NCI-H748 (cell line): ENCODE data around the gene LYRM2.
A peak's percentile ranks its signal among the peaks of the same experiment; 100 is the strongest.

Experiments used
- DNase-seq: peaks from one replicate; lab custom pipeline; 2025; ENCODE audit not compliant: unreplicated experiment; lab: John Stamatoyannopoulos, UW

Gene LYRM2

GRCh38 chr6:89562093-89562973 is 76.2 kb downstream of the LYRM2 start:
- DNase-seq = no peak

- DNase-seq = no peak
These were observed 79.1 kb downstream of the LYRM2 start for GRCh38 chr6:89559487-89559886.

GRCh38 chr6:89555806-89556205 is 82.7 kb downstream of the LYRM2 start:
- DNase-seq = peak; percentile 90

DNA sequence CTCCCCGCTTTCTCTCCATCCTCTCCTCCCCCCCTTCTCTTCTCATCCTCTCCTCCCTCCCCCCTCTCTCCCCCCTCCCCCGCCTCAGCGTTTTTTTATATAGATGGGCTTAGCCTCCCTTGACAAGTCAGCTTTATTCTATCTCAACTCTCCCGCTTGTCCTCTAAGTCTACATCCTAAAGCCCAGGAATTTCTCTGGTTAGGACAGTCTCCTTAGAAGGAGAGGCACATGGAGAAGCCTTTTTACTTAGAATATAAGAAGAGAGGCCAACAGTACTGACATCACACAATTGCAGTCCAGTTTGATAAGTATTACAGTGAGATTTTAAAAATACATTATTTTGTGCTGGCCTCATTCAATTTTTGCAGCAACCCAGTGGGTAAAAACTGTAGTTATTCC is 83.5 kb downstream of the LYRM2 start:
- no peak for DNase-seq

DNA sequence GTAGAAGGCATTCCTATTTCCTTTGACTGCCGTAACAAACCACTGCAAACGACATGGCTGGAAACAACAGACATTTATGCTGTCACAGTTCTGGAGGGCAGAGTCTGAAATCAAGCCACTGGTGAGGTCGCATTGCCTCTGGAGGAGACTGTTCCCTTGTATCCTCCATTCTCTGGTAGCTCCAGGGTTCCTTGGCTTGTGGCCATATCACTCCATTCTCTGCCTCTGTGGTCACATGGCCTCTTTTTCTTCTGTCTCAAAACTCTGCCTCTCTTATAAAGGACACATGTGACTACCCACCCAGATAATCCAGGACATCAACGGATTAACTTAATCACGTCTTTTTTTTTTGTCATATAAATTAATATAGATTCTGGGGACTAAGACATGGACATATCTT is 84.4 kb downstream of the LYRM2 start:
- DNase-seq = peak; percentile 10

DNA sequence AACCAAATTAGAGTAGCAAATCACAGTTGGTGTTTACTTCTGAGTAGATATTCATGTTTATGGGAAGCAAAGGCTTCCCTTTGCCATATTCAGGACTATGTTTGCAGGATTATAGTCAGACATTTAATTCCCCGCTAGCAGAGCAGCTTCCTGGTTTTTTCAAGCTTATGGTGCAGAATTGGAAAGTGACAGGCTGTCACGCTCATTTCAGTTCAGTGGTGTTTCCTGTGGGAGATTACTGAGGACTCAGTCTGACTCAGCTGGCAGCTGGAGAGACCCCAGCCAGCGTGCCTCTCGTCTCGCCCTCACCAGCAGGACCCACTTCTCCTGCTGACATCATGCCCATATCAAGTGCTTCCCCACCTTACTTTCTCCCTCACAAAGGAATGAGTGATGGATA is 85.1 kb downstream of the LYRM2 start:
- no peak for DNase-seq

- DNase-seq = peak; percentile 86
These were observed 91.3 kb downstream of the LYRM2 start for GRCh38 chr6:89547281-89547680.

GRCh38 chr6:89542866-89543265 is 95.7 kb downstream of the LYRM2 start:
- no peak for DNase-seq

GRCh38 chr6:89542081-89542857 is 96.3 kb downstream of the LYRM2 start:
- DNase-seq = no peak

DNA sequence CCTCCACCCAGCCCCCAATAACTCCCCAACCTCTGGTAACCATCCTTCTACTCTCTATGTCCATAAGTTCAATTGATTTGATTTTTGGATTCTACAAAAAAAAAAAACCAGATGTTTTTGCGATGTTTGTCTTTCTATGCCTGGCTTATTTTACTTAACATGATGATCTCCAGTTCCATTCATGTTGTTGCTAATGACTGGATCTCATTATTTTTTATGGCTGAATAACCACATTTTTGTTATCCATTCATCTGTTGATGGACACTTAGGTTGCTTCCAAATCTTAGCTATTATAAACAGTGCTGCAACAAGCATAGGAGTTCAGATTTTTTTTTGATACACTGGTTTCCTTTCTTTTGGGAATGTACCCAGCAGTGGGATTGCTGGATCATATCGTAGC is 98.8 kb downstream of the LYRM2 start:
- peak; percentile 46 for DNase-seq

DNA sequence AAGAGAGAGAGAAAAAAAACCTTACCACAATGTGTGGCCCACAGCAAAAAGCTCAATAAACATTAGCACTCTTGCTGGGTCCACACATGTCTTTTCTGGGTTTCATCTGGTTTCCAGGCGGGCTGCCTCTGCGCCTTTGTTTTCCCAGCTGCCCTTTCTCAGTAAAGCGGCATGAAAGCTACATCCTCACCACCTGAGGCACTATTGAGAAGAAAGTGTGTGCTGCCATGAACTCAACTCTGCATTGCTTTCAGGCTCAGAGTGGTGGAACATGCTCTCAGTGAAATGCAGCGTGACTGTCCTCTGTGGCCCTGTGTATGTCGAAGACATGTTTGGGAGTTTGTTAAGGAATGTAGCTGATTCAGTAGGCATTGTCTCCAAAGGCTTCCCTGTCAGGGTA is 102.3 kb downstream of the LYRM2 start:
- peak; percentile 46 for DNase-seq

- DNase-seq = peak; percentile 65
These were observed 107.6 kb downstream of the LYRM2 start for GRCh38 chr6:89530982-89531381.

- no peak for DNase-seq
These were observed 109.7 kb downstream of the LYRM2 start for GRCh38 chr6:89528866-89529265.

DNA sequence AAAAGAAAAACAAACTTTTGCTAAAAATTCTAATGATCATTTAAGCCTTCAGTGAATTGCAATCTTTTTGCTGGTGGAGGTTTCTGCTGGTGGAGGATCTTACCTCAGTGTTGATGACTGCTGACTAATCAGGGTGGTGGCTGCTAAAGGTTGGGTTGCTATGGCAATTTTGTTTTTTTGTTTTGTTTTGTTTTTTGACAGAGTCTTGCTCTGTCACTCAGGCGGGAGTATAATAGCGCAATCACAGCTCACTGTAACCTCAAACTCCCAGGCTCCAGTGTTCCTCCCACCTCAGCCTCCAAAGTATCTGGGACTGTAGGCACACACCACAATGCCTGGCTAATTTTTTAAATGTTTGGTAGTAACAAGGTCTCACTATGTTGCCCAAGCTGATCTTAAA is 110.9 kb downstream of the LYRM2 start:
- peak; percentile 11 for DNase-seq

- DNase-seq = no peak
These were observed 112.0 kb downstream of the LYRM2 start for GRCh38 chr6:89526563-89526869.

GRCh38 chr6:89525786-89526562 is 112.6 kb downstream of the LYRM2 start:
- DNase-seq = peak; percentile 22

GRCh38 chr6:89522778-89523177 is 115.8 kb downstream of the LYRM2 start:
- no peak for DNase-seq

GRCh38 chr6:89520736-89521135 is 117.8 kb downstream of the LYRM2 start:
- DNase-seq = no peak

GRCh38 chr6:89518352-89519055 is 120.0 kb downstream of the LYRM2 start:
- DNase-seq = no peak
